Nephron (organoid): ENCODE measurements around the gene TMEM128.
"Not testable (repeated sequence)": the region's sequence is repeated elsewhere in the genome, so short reads cannot be mapped to it uniquely, and the experiment has no call there.

Source experiments
- H3K27ac Mint-ChIP-seq, 3 experiments: 2 replicates each; pipeline ENCODE4 v1.8.0; 2020; ENCODE audit warnings: mixed read lengths in 3 of 3, mild to moderate bottlenecking in 2 of 3, moderate library complexity in 1 of 3
- H3K27me3 Mint-ChIP-seq: 2 replicates; pipeline ENCODE4 v1.8.0; 2021; ENCODE audit warnings: low read depth, mild to moderate bottlenecking, moderate library complexity, mixed read lengths
- H3K36me3 Mint-ChIP-seq: 2 replicates; pipeline ENCODE4 v1.8.0; 2020; ENCODE audit warnings: low read depth, mixed read lengths
- H3K4me1 Mint-ChIP-seq: 2 replicates; pipeline ENCODE4 v1.8.0; 2020; ENCODE audit warnings: mixed read lengths
- H3K4me3 Mint-ChIP-seq, 3 experiments: 2 replicates each; pipeline ENCODE4 v1.8.0; 2020; ENCODE audit warnings: mild to moderate bottlenecking in 3 of 3, mixed read lengths in 3 of 3, moderate library complexity in 2 of 3
- H3K9me3 Mint-ChIP-seq: 2 replicates; pipeline ENCODE4 v1.8.0; 2020; ENCODE audit warnings: mixed read lengths
- TF ChIP-seq, protein P1 (sequence below), 3 experiments: fragments of 200-600 bp; sonication (generic); IDR thresholded peaks; one replicate each; pipeline ENCODE4 v1.5.0; 2021; ENCODE audit warnings: antibody characterized with exemption in 3 of 3; ENCODE audit not compliant: unreplicated experiment in 3 of 3

The TMEM128 gene

DNA sequence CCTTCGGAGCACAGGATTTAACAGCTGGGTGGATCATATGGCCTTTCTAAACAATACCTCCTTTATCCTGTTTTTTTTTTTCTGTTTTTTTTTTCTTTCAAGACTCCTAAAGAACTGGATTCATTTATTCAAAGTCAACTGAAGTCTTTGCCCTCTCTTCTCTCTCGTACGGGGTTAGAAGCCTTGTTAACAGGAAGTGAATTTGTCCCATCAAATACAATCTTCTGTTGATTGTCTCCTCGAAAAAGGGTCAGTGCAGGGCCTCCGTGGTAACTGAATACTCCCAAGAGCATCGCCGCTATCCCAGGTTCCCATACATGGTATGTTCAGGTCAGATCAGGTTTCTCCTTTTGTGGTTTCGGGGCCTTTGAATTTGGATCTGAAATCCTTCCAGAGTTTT is 1.8 kb upstream of the TMEM128 start:
- TF ChIP-seq, protein P1, sequence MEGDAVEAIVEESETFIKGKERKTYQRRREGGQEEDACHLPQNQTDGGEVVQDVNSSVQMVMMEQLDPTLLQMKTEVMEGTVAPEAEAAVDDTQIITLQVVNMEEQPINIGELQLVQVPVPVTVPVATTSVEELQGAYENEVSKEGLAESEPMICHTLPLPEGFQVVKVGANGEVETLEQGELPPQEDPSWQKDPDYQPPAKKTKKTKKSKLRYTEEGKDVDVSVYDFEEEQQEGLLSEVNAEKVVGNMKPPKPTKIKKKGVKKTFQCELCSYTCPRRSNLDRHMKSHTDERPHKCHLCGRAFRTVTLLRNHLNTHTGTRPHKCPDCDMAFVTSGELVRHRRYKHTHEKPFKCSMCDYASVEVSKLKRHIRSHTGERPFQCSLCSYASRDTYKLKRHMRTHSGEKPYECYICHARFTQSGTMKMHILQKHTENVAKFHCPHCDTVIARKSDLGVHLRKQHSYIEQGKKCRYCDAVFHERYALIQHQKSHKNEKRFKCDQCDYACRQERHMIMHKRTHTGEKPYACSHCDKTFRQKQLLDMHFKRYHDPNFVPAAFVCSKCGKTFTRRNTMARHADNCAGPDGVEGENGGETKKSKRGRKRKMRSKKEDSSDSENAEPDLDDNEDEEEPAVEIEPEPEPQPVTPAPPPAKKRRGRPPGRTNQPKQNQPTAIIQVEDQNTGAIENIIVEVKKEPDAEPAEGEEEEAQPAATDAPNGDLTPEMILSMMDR (IDR thresholded peaks at IDR 0.05; ENCODE audit: unreplicated experiment in 3 of 3) = no peak
- Mint-ChIP-seq H3K4me1 (peaks cover 44% of the 10 kb centered on the region), H3K9me3 (no peaks in the 10 kb centered on the region), H3K36me3 (peaks cover 12% of the 10 kb centered on the region), H3K4me3 (peak overlapping the region; percentile 63 to 85 (median 80)), H3K27ac (peak overlapping the region; percentile 82 to 94 (median 82)), H3K27me3 (peaks cover 13% of the 10 kb centered on the region)

DNA sequence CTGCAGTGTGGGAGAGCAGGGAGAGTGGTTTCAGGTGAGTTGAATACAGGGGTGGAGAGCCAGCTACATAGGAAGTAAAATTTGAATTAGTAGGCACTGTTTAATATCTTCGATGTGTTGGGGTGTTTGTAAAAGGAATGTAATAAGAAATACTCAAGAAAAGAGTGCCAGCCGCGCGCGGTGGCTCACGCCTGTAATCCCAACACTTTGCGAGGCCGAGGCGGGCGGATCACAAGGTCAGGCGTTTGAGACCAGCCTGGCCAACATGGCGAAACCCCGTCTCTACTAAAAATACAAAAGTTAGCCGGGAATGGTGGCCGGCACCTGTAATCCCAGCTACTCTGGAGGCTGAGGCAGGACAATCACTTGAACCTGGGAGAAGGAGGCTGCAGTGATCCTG is 1.3 kb upstream of the TMEM128 start:
- Mint-ChIP-seq H3K27ac (peak overlapping the region; percentile 100), H3K27me3 (peaks cover 12% of the 10 kb centered on the region), H3K36me3 (peaks cover 14% of the 10 kb centered on the region), H3K4me3 (peak overlapping the region; percentile 69 to 98 (median 98)), H3K4me1 (peaks cover 44% of the 10 kb centered on the region)
- not testable (repeated sequence) for H3K9me3 Mint-ChIP-seq

- Mint-ChIP-seq H3K36me3 (peaks cover 14% of the 10 kb centered on the region), H3K4me3 (peak overlapping the region; percentile 98), H3K9me3 (no peaks in the 10 kb centered on the region), H3K27ac (peak overlapping the region; percentile 100), H3K4me1 (peaks cover 44% of the 10 kb centered on the region), H3K27me3 (peaks cover 10% of the 10 kb centered on the region)
- TF ChIP-seq, protein P1 (IDR thresholded peaks at IDR 0.05; ENCODE audit: unreplicated experiment in 3 of 3) = no peak
Observed at GRCh38 chr4:4248885-4249203, 821 bp upstream of the TMEM128 start.

- Mint-ChIP-seq H3K27ac (peak overlapping the region; percentile 100), H3K36me3 (peaks cover 23% of the 10 kb centered on the region), H3K27me3 (peaks cover under 1% of the 10 kb centered on the region), H3K9me3 (no peaks in the 10 kb centered on the region), H3K4me3 (peak overlapping the region; percentile 98), H3K4me1 (peaks cover 44% of the 10 kb centered on the region)
- TF ChIP-seq, protein P1 (IDR thresholded peaks at IDR 0.05; ENCODE audit: unreplicated experiment in 3 of 3) = no peak
Observed at GRCh38 chr4:4247696-4248028, 361 bp downstream of the TMEM128 start.

DNA sequence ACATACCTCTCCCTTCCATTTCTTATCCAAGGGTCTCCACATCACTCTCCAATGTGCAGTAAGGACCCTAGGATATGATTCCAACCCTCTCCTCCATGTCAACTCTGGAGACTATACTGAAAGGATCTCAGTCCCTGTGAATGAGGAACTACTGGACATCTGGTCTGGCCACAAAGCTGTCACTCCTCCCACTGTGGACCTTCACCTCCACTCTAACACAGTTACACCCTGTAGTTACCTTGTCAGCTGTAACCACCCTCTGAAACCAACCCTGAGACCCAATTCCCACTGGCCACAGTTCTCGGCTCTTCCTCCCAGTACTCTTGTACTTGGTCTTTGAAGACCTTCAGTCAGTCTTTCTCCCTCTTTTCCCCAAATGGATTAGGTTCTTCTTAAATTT is 2.9 kb downstream of the TMEM128 start:
- peaks cover 31% of the 10 kb centered on the region for H3K4me1 Mint-ChIP-seq
- no peaks in the 10 kb centered on the region for H3K27me3 Mint-ChIP-seq
- no peaks in the 10 kb centered on the region for H3K9me3 Mint-ChIP-seq
- TF ChIP-seq, protein P1 (IDR thresholded peaks at IDR 0.05; ENCODE audit: unreplicated experiment in 3 of 3) = no peak
- H3K27ac Mint-ChIP-seq = no peak overlapping the region
- peaks cover 38% of the 10 kb centered on the region for H3K36me3 Mint-ChIP-seq
- H3K4me3 Mint-ChIP-seq = peak overlapping the region in 1 of 3 experiments; percentile 19

DNA sequence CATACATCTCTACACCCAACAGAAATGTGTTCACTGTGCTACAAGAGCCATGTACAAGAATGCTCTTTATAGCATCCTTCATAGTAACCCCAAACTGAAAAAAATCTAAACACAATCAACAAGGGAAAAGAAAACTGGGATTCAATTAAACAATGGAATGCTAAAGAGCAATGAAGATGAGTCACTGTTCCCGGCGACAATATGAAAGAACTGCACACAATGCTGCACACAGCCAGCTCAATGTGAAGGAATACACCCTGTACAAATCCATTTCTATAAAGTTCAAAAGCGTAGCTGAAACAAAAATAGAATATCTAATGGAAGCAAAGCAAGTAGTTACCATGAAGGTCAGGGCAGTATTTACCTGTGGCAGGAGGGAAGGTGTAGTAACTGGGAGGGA is 8.5 kb downstream of the TMEM128 start:
- not testable (repeated sequence) for H3K9me3 Mint-ChIP-seq, H3K27ac Mint-ChIP-seq, H3K27me3 Mint-ChIP-seq, H3K4me1 Mint-ChIP-seq, H3K4me3 Mint-ChIP-seq
- peaks cover 63% of the 10 kb centered on the region for H3K36me3 Mint-ChIP-seq

- no peaks in the 10 kb centered on the region for H3K4me1 Mint-ChIP-seq
- H3K27me3 Mint-ChIP-seq = peaks cover 39% of the 10 kb centered on the region
- TF ChIP-seq, protein P1 (IDR thresholded peaks at IDR 0.05; ENCODE audit: unreplicated experiment in 3 of 3) = no peak
- H3K4me3 Mint-ChIP-seq = no peak overlapping the region
- H3K9me3 Mint-ChIP-seq = peaks cover 22% of the 10 kb centered on the region
- H3K27ac Mint-ChIP-seq = no peak overlapping the region
- H3K36me3 Mint-ChIP-seq = peaks cover 39% of the 10 kb centered on the region
Observed at GRCh38 chr4:4233610-4234009, 14.4 kb downstream of the TMEM128 start.
